ENCODE measurements around the gene ZNF280A. TPM values are rescaled to one million over a fixed set of nuclear protein-coding genes. Genes with fewer than 3 reads are reported as not detected.
A peak's percentile ranks its signal among the peaks of the same experiment; 100 is the strongest.

ZNF280A gene
- total and polyA plus RNA-seq, 9 of the 15 experiments (the other 6 are each of a cell fraction or from before 2014, with no cell fraction given), result 19.0 to 40.8 (median 28.6) TPM

DNA sequence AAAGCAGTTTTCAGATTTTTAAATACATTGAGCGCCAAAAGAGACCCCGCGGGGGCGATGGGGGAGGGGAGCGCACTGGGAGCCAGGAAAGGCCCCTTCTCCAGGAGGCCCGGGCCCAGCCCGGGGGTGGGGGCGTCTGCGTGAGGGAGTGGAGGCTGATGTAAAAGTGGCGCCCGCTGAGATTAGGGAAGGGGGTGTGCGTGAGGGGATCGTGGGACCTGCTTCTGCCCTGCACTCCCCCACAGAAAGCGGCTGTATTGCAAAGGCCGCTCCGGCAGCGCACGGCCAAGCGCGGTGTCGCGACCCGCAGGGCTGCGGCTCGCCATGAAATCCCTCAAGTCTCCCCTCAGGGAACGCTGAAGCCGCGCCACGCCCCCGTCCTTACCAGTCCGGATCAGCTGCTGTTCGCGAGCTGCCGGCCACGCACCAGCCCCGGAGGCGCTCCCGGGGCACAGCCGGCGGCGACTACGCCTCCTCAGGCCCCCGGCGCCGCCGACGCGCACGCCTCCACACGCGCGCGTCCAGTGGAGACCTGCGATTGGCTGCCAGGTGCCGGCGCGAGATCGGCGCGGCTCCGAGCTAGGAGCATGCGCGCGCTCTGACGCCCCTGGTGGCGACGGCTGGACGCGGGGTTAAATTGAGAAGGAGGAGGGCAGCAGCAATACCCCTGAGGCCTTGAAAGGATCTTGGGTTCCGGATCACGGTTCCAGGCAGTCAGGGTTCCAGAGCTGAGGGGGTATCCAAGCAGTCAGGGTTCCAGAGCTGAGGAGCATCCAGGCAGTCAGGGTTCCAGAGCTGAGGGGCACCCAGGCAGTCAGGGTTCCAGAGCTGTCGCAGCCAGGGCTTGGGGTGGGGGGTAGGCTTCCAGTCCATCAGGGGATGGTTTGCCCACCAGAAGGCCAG is 11.5 kb downstream of the ZNF280A start, which contains the start of gene ZNF280B:
Gene ZNF280B (minus strand): TSS at position 469 of the 903 bp plus-strand sequence. CDS start 19,344 bp downstream, outside the sequence.
- Histone ChIP-seq H2AFZ (ENCODE audit: low read depth, low read length) (peak within 1 kb of the TSS; percentile 95), H3K79me2 (ENCODE audit: control insufficient read depth, insufficient read depth, low read length) (peaks cover 27% of the 10 kb centered on the region), H3K9ac (ENCODE audit: insufficient read depth in 1 of 2, low read depth in 2 of 2, low read length in 2 of 2) (peak within 1 kb of the TSS; percentile 78 to 94), H3K36me3 (ENCODE audit: control insufficient read depth, insufficient read depth, low read length) (peaks cover 39% of the 10 kb centered on the region), H3K9me1 (ENCODE audit: control insufficient read depth, insufficient read depth, low read length) (no peaks in the 10 kb centered on the region), H3K4me1 (replicated peaks in 1 of 2; ENCODE audit: control insufficient read depth in 2 of 2, insufficient read depth in 2 of 2, low read length in 2 of 2) (peaks cover 12 to 13% of the 10 kb centered on the region in 2 experiments; a peak in 4 of 5 replicates), H3K9me3 (replicated peaks; ENCODE audit: control insufficient read depth, insufficient read depth, low read depth, low read length) (peaks cover 18% of the 10 kb centered on the region), H3K4me2 (ENCODE audit: insufficient read depth, low read length) (peak within 1 kb of the TSS; percentile 87), H3K27me3 (ENCODE audit: control insufficient read depth in 2 of 2, insufficient read depth in 2 of 2, low read length in 2 of 2) (no peaks in the 10 kb centered on the region), H3K4me3 (peak within 1 kb of the TSS; percentile 54), H3K27ac (ENCODE audit: extremely low read depth, low read depth, low read length) (peak within 1 kb of the TSS; percentile 63), H4K20me1 (replicated peaks; ENCODE audit: control insufficient read depth, insufficient read depth, low read length) (no peaks in the 10 kb centered on the region)
- 3% methylated on average over 72 of the region's 72 CpGs for WGBS (ENCODE audit: insufficient coverage, low coverage, missing lambda C conversion rate)
- ChIA-PET CTCF (ENCODE audit: low intra/inter-chr PET ratio) (interaction anchor here (0.7 to 2.6 kb wide), 5 partner anchors 19 to 78 kb away, joined by 3 to 18 read pairs (median 8); partner anchors contain the start of gene PRAME), POLR2A (interaction anchor here (0.6 to 12.8 kb wide), 24 partner anchors 10 to 683 kb away, joined by 3 to 289 read pairs (median 4); partner anchors contain the start of genes PRAME and ZNF280A)
- in situ Hi-C loops (cut with MboI) (no loop called here), intact Hi-C loops (cut with micrococcal nuclease) (loop anchor here (1.0 to 2.0 kb wide), 3 partner anchors 12 to 51 kb away; partner anchors contain the start of genes PRAME and ZNF280A)
- FAIRE-seq, result peak; percentile 78
- no TSS peak for BruUV-seq (replicated peaks)
- ATAC-seq, result peak; percentile 99
- peak; percentile 100 for DNase-seq (ENCODE audit: extremely low read depth in 1 of 4, low spot score in 3 of 4)
- TF ChIP-seq, protein P1, sequence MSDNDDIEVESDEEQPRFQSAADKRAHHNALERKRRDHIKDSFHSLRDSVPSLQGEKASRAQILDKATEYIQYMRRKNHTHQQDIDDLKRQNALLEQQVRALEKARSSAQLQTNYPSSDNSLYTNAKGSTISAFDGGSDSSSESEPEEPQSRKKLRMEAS (CRISPR knock-in tag; IDR thresholded peaks at IDR 0.05), result peak; percentile 98
- TF ChIP-seq, protein P2, sequence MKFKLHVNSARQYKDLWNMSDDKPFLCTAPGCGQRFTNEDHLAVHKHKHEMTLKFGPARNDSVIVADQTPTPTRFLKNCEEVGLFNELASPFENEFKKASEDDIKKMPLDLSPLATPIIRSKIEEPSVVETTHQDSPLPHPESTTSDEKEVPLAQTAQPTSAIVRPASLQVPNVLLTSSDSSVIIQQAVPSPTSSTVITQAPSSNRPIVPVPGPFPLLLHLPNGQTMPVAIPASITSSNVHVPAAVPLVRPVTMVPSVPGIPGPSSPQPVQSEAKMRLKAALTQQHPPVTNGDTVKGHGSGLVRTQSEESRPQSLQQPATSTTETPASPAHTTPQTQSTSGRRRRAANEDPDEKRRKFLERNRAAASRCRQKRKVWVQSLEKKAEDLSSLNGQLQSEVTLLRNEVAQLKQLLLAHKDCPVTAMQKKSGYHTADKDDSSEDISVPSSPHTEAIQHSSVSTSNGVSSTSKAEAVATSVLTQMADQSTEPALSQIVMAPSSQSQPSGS (CRISPR knock-in tag; IDR thresholded peaks at IDR 0.05), result no peak
- TF ChIP-seq EZH2 (IDR thresholded peaks at IDR 0.05; ENCODE audit: borderline replicate concordance, low read depth, low read length) (no peak), CREB1 (IDR thresholded peaks at IDR 0.05) (no peak), CREB1 (CRISPR knock-in tag; IDR thresholded peaks at IDR 0.05) (peak; percentile 94), ZNF668 (CRISPR knock-in tag; IDR thresholded peaks at IDR 0.05) (no peak), SP1 (CRISPR knock-in tag; IDR thresholded peaks at IDR 0.05) (peak; percentile 97), C11orf30 (IDR thresholded peaks at IDR 0.05; ENCODE audit: low read depth) (no peak), TCF7L2 (IDR thresholded peaks at IDR 0.05; ENCODE audit: low read depth, low read length) (no peak), ZNF778 (CRISPR knock-in tag; IDR thresholded peaks at IDR 0.05) (no peak), ZNF124 (CRISPR knock-in tag; IDR thresholded peaks at IDR 0.05) (no peak)
- TF ChIP-seq, protein P3, sequence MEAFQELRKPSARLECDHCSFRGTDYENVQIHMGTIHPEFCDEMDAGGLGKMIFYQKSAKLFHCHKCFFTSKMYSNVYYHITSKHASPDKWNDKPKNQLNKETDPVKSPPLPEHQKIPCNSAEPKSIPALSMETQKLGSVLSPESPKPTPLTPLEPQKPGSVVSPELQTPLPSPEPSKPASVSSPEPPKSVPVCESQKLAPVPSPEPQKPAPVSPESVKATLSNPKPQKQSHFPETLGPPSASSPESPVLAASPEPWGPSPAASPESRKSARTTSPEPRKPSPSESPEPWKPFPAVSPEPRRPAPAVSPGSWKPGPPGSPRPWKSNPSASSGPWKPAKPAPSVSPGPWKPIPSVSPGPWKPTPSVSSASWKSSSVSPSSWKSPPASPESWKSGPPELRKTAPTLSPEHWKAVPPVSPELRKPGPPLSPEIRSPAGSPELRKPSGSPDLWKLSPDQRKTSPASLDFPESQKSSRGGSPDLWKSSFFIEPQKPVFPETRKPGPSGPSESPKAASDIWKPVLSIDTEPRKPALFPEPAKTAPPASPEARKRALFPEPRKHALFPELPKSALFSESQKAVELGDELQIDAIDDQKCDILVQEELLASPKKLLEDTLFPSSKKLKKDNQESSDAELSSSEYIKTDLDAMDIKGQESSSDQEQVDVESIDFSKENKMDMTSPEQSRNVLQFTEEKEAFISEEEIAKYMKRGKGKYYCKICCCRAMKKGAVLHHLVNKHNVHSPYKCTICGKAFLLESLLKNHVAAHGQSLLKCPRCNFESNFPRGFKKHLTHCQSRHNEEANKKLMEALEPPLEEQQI (IDR thresholded peaks at IDR 0.05), result no peak
- TF ChIP-seq, protein P4, sequence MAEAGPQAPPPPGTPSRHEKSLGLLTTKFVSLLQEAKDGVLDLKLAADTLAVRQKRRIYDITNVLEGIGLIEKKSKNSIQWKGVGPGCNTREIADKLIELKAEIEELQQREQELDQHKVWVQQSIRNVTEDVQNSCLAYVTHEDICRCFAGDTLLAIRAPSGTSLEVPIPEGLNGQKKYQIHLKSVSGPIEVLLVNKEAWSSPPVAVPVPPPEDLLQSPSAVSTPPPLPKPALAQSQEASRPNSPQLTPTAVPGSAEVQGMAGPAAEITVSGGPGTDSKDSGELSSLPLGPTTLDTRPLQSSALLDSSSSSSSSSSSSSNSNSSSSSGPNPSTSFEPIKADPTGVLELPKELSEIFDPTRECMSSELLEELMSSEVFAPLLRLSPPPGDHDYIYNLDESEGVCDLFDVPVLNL (CRISPR knock-in tag; IDR thresholded peaks at IDR 0.05; ENCODE audit: low read depth), result peak; percentile 94

All from K562 (cell line).